GM19452 (cell line): ENCODE measurements around the gene PPP1R12B.
"Not testable (repeated sequence)": the region's sequence is repeated elsewhere in the genome, so short reads cannot be mapped to it uniquely, and the experiment has no call there.

Experiments used
- ATAC-seq: cut with Tn5 transposase; IDR thresholded peaks from one replicate; pipeline ENCODE4 v1.9.1; 2021; ENCODE audit not compliant: unreplicated experiment

The PPP1R12B gene

GRCh38 chr1:202343652-202344349 lies 4.7 kb upstream of the PPP1R12B start:
- no peak for ATAC-seq

GRCh38 chr1:202348005-202348508 lies 442 bp upstream of the PPP1R12B start:
- ATAC-seq, result no peak

GRCh38 chr1:202349206-202349928 lies 868 bp downstream of the PPP1R12B start:
- no peak for ATAC-seq

GRCh38 chr1:202351725-202352124 lies 3.2 kb downstream of the PPP1R12B start:
- no peak for ATAC-seq

GRCh38 chr1:202352583-202353197 lies 4.2 kb downstream of the PPP1R12B start:
- not testable (repeated sequence) for ATAC-seq

GRCh38 chr1:202355944-202356553 lies 7.5 kb downstream of the PPP1R12B start:
- ATAC-seq, result no peak

- no peak for ATAC-seq
These were observed 9.0 kb downstream of the PPP1R12B start for GRCh38 chr1:202357506-202357905.

- no peak for ATAC-seq
These were observed 12.7 kb downstream of the PPP1R12B start for GRCh38 chr1:202361224-202361623.

GRCh38 chr1:202361701-202362100 lies 13.2 kb downstream of the PPP1R12B start:
- ATAC-seq, result no peak

GRCh38 chr1:202362212-202362611 lies 13.7 kb downstream of the PPP1R12B start:
- no peak for ATAC-seq

GRCh38 chr1:202365092-202365815 lies 16.8 kb downstream of the PPP1R12B start:
- ATAC-seq, result no peak

GRCh38 chr1:202367271-202367670 lies 18.8 kb downstream of the PPP1R12B start:
- no peak for ATAC-seq

- not testable (repeated sequence) for ATAC-seq
These were observed 22.4 kb downstream of the PPP1R12B start for GRCh38 chr1:202370906-202371305.

- ATAC-seq, result no peak
These were observed 25.6 kb downstream of the PPP1R12B start for GRCh38 chr1:202374099-202374498.

GRCh38 chr1:202375175-202375574 lies 26.7 kb downstream of the PPP1R12B start:
- not testable (repeated sequence) for ATAC-seq

GRCh38 chr1:202376247-202376646 lies 27.7 kb downstream of the PPP1R12B start:
- no peak for ATAC-seq

- not testable (repeated sequence) for ATAC-seq
These were observed 31.5 kb downstream of the PPP1R12B start for GRCh38 chr1:202379884-202380529.

GRCh38 chr1:202380535-202380934 lies 32.0 kb downstream of the PPP1R12B start:
- not testable (repeated sequence) for ATAC-seq

GRCh38 chr1:202381867-202382266 lies 33.4 kb downstream of the PPP1R12B start:
- ATAC-seq, result not testable (repeated sequence)

- ATAC-seq, result not testable (repeated sequence)
These were observed 47.3 kb downstream of the PPP1R12B start for GRCh38 chr1:202395831-202396230.
